Measurements from ENCODE around the gene DGKE.

DNA sequence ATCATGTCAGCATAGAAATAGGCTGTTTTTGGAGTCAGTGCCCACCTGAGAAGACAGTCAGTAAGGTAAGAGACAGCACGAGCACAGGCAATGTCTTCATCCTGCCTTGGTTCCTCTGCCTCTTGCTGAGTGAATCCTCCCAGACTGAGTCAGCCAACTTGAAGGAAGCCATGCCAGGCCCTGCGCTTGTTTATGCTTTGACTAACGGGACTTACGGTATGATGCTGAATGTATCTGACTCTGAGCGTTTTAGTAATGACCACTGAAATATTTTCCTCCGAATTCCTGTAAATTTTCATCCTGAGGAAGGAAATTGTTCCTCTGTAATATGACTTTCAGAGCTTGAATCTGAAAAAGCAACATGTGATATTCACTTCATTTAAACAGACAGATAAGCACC is 18.2 kb upstream of the DGKE start:
- TF ChIP-seq, protein P1, sequence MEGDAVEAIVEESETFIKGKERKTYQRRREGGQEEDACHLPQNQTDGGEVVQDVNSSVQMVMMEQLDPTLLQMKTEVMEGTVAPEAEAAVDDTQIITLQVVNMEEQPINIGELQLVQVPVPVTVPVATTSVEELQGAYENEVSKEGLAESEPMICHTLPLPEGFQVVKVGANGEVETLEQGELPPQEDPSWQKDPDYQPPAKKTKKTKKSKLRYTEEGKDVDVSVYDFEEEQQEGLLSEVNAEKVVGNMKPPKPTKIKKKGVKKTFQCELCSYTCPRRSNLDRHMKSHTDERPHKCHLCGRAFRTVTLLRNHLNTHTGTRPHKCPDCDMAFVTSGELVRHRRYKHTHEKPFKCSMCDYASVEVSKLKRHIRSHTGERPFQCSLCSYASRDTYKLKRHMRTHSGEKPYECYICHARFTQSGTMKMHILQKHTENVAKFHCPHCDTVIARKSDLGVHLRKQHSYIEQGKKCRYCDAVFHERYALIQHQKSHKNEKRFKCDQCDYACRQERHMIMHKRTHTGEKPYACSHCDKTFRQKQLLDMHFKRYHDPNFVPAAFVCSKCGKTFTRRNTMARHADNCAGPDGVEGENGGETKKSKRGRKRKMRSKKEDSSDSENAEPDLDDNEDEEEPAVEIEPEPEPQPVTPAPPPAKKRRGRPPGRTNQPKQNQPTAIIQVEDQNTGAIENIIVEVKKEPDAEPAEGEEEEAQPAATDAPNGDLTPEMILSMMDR (conservative IDR thresholded peaks at IDR 0.05 in 1 of 2, IDR thresholded peaks at IDR 0.05 in 1 of 2; ENCODE audit: extremely low read depth in 1 of 2, insufficient read depth in 1 of 2, low read depth in 1 of 2, low read length in 2 of 2): no peak
- TF ChIP-seq EZH2 (IDR thresholded peaks at IDR 0.05; ENCODE audit: borderline replicate concordance, low read length): no peak

All from mammary epithelial cell (primary cell).